Colonic mucosa (tissue), 4 donors: Measurements from ENCODE around the gene SLC35D3. TPM values are rescaled to one million over a fixed set of nuclear protein-coding genes. Genes with fewer than 3 reads are reported as not detected.
"Not testable (repeated sequence)": the region's sequence is repeated elsewhere in the genome, so short reads cannot be mapped to it uniquely, and the experiment has no call there.

Experiments
- DNase-seq: peaks from one replicate; pipeline ENCODE4 v3.0.0-alpha.2; 2020
- H3K27ac ChIP-seq: fragments of 200-600 bp; one replicate; pipeline ENCODE4 v1.8.0; 2021
- H3K27me3 ChIP-seq: fragments of 200-600 bp; one replicate; pipeline ENCODE4 v1.8.0; 2021
- H3K36me3 ChIP-seq: fragments of 200-600 bp; one replicate; pipeline ENCODE4 v1.8.0; 2021
- H3K4me1 ChIP-seq: fragments of 200-600 bp; one replicate; pipeline ENCODE4 v1.8.0; 2021; ENCODE audit warnings: mild to moderate bottlenecking
- H3K4me3 ChIP-seq: fragments of 200-600 bp; one replicate; pipeline ENCODE4 v1.8.0; 2021
- H3K9ac ChIP-seq, 2 donors: one replicate each; pipeline ENCODE4 v1.7.0; 2013; ENCODE audit warnings: control low read depth in 2 of 2, low read depth in 2 of 2, low read length in 2 of 2
- H3K9me3 ChIP-seq: fragments of 200-600 bp; one replicate; pipeline ENCODE4 v1.8.0; 2021
- intact Hi-C: fragments of 100-400 bp; cut with DNase I; formaldehyde crosslinking; loops from one replicate; pipeline ENCODE4 v1.14.1; 2022
- total RNA-seq, 2 donors: library from RNA; stranded (reverse); fragmentation: NEBNext Ultra II Directional in 1 of 2; extraction: Animal tissue kit (Norgen Biotek cat#: 25700) in 1 of 2; gene quantifications; one replicate each; pipeline ENCODE4 v1.2.1, GENCODE V29; 2021
- TF ChIP-seq, protein P1 (sequence below): fragments of 200-600 bp; IDR thresholded peaks from one replicate; pipeline ENCODE4 v1.8.0; 2022; ENCODE audit warnings: antibody characterized with exemption, mild to moderate bottlenecking
- donor health status: healthy.
- donor health status: DM: no; HTN: no; CAD: no.
- donor health status: DM: no; HTN: no; CAD: no.

The SLC35D3 gene
- total RNA-seq, 2 donors from 2014 or later = 0.15 to 0.32 TPM

DNA sequence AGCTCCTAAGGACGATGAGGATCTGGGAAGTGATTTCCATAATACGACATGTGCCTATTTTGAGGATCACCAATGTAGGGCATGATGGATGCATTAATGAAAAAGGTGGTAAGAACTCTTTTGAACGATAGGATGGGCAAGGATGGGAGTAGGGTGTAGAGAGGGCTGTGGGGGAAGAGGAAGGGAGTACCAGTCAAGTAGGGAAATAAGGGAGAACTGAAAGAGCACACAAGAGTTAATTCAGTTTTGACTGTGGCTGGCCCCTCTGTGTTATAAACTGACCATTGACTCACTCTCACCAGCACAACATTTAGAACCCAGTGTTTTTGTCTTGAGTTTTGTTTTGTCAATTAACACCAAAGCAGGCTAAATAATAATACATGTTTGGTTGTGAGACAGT lies 33.0 kb downstream of the SLC35D3 start:
- Histone ChIP-seq H3K27ac (no peak overlapping the region), H3K9ac (no peak overlapping the region), H3K36me3 (no peaks in the 10 kb centered on the region), H3K4me1 (peaks cover 9% of the 10 kb centered on the region), H3K27me3 (no peaks in the 10 kb centered on the region), H3K9me3 (no peaks in the 10 kb centered on the region), H3K4me3 (no peak overlapping the region)
- TF ChIP-seq, protein P1, sequence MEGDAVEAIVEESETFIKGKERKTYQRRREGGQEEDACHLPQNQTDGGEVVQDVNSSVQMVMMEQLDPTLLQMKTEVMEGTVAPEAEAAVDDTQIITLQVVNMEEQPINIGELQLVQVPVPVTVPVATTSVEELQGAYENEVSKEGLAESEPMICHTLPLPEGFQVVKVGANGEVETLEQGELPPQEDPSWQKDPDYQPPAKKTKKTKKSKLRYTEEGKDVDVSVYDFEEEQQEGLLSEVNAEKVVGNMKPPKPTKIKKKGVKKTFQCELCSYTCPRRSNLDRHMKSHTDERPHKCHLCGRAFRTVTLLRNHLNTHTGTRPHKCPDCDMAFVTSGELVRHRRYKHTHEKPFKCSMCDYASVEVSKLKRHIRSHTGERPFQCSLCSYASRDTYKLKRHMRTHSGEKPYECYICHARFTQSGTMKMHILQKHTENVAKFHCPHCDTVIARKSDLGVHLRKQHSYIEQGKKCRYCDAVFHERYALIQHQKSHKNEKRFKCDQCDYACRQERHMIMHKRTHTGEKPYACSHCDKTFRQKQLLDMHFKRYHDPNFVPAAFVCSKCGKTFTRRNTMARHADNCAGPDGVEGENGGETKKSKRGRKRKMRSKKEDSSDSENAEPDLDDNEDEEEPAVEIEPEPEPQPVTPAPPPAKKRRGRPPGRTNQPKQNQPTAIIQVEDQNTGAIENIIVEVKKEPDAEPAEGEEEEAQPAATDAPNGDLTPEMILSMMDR = no peak
- DNase-seq = no peak
- intact Hi-C loops = no loop called here

DNA sequence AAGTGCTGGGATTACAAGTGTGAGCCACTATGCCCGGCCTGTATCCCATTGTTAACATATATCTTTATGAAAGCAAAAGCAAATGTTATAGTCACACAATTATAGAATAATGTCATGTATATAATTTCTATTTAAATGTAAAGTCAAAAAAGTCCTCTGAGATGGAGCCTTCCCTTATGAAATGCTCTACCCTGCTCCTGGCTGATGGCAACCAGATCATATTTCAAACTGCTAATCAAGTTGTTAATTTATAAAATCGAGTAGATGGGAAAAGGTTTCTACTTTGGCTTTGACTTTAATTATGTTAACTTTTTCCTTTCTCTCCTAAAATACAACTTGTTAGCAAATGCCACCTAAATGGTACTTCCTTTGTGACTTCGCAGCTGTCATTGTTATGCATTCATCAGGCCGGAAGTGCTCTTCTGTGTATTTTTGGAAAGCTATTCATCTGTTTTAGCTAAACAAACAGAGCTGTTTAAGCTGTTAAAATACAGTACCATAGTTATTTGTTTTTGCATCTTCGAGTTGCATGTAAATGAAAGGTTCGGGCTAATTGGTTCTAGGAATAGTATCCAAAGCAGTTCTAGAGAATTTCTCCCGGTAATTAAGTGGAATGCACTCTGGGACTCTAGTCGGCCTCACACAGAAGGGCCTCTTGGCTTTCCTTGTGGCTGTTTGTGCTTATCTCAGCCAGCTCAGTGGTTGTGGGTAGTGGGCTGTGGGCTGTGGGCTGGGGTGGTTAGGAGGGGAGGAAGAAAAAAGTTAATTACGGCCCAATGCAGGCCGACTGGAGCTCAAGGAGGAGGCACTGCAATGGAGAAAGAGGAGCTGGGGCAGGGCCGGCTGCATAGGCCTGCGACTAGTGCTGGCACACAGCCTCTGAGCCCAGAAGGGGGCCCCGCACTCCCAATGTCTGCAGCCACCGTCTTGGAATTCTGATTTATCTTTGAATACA lies 34.8 kb downstream of the SLC35D3 start:
- peaks cover 9% of the 10 kb centered on the region for H3K4me1 ChIP-seq
- DNase-seq = no peak
- intact Hi-C loops = no loop called here

DNA sequence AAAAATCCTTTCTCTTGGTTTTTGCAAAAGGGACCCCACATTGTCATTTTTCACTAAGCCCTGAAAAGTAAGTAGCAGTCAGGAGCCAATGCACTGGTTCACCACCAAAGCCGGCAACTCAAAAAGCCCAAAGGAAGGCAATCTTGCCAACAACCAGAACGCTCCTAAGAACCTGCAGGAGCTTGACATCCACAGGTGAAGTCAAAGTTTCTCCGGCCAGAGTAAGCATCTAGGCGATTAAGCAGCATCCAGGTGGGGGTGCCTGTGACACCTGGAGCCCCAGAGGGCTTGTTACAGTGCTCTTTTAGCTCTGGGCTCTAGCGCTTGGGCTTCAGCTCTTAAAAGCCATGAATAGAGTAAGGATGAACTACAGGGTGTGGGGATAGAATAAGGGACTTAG lies 36.1 kb downstream of the SLC35D3 start:
- Histone ChIP-seq H3K9me3 (no peaks in the 10 kb centered on the region), H3K4me3 (no peak overlapping the region), H3K4me1 (peaks cover 9% of the 10 kb centered on the region), H3K36me3 (no peaks in the 10 kb centered on the region), H3K27ac (no peak overlapping the region), H3K9ac (no peak overlapping the region), H3K27me3 (no peaks in the 10 kb centered on the region)
- intact Hi-C loops = no loop called here
- TF ChIP-seq, protein P1 = no peak
- DNase-seq = no peak

More for the DNA sequence above, 34.8 kb downstream of the SLC35D3 start:
- H3K4me3 ChIP-seq = no peak overlapping the region
- TF ChIP-seq, protein P1 = no peak
- no peak overlapping the region for H3K9ac ChIP-seq
- no peak overlapping the region for H3K27ac ChIP-seq
- no peaks in the 10 kb centered on the region for H3K36me3 ChIP-seq
- no peaks in the 10 kb centered on the region for H3K9me3 ChIP-seq
- no peaks in the 10 kb centered on the region for H3K27me3 ChIP-seq

DNA sequence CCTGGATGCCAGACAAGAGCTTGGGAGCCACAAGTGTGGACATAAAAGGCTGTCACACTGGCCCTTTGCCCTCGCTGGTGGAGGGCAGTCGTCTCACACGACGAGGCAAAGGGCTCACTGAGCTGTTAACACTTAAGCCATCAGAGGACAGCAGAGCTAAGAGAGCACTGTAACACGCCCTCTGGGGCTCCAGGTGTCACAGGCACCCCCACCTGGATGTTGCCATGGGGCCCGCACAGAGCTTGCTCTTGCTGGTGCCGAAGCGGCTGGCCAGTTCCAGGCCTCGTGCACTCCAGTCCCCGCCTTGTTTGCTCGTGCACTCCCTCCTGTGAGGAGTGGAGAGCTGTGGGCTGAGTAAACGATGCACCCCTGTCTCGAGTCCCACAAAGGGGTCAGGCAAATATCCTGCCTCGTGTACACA lies 37.4 kb downstream of the SLC35D3 start:
- Histone ChIP-seq H3K27me3 (no peaks in the 10 kb centered on the region), H3K36me3 (no peaks in the 10 kb centered on the region), H3K9me3 (no peaks in the 10 kb centered on the region), H3K4me1 (peaks cover 9% of the 10 kb centered on the region), H3K4me3 (no peak overlapping the region), H3K9ac (peak overlapping the region in 1 of 2 donors; percentile 24), H3K27ac (peak overlapping the region; percentile 73)
- intact Hi-C loops = no loop called here
- TF ChIP-seq, protein P1 = no peak
- DNase-seq = peak; percentile 83

DNA sequence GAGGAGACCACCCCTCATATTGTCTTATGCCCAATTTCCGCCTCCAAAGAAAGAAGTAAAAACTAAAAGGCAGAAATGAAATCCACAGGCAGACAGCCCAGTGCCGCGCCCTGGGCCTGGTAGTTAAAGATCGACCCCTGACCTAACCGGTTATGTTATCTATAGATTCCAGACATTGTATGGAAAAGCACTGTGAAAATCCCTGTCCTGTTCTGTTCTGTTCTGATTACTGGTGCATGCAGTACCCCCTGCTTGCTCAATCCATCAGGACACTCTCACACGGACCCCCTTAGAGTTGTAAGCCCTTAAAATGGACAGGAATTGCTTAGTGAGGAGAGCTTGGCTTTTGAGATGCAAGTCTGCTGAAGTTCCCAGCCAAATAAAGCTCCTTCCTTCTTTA lies 37.8 kb downstream of the SLC35D3 start:
- DNase-seq = peak; percentile 56
- H3K9ac ChIP-seq, intact Hi-C loops, H3K9me3 ChIP-seq, H3K4me3 ChIP-seq, H3K36me3 ChIP-seq, H3K27me3 ChIP-seq, H3K4me1 ChIP-seq: not testable (repeated sequence)
- peak overlapping the region; percentile 73 for H3K27ac ChIP-seq

DNA sequence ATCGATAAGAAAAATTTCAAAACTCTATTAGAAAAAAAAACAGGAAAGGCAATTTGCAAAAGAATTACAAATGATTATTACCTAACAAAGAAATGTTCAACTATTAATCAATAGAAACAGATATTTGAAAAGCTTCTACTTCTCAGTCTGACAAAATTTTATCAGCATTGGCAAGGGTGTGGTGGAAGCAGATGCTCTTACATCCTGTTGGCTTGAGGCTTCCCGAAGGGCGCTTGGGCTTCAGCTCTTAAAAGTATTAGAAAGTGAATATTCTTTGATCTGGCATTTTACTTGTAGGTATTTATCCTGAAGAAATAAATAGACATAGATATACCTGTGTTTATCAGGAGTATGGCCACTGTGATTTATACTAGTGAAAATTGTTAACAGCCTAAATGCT lies 38.7 kb downstream of the SLC35D3 start:
- H3K36me3 ChIP-seq = no peaks in the 10 kb centered on the region
- DNase-seq = no peak
- H3K4me1 ChIP-seq = peaks cover 9% of the 10 kb centered on the region
- no peak overlapping the region for H3K4me3 ChIP-seq
- H3K27me3 ChIP-seq = no peaks in the 10 kb centered on the region
- TF ChIP-seq, protein P1 = no peak
- intact Hi-C loops = no loop called here
- peak overlapping the region; percentile 73 for H3K27ac ChIP-seq
- no peaks in the 10 kb centered on the region for H3K9me3 ChIP-seq
- H3K9ac ChIP-seq = no peak overlapping the region
